KOPT-K1 (cell line): ENCODE data around the gene EXT2.

Source experiments
- H3K27ac ChIP-seq: fragments of 200-600 bp; sonication (generic); 2 replicates; pipeline ENCODE4 v1.5.1; 2016; ENCODE audit warnings: antibody characterized with exemption, mild to moderate bottlenecking, low read depth, low read length; ENCODE audit not compliant: poor library complexity, severe bottlenecking
- H3K36me3 ChIP-seq: fragments of 200-600 bp; sonication (generic); 2 replicates; pipeline ENCODE4 v1.5.1; 2017; ENCODE audit warnings: antibody characterized with exemption, mild to moderate bottlenecking, low read length, moderate library complexity; ENCODE audit not compliant: insufficient read depth
- H3K9me3 ChIP-seq: fragments of 200-600 bp; sonication (generic); 2 replicates; pipeline ENCODE4 v1.5.1; 2017; ENCODE audit warnings: antibody characterized with exemption, low read length, mild to moderate bottlenecking; ENCODE audit not compliant: insufficient read depth, poor library complexity, severe bottlenecking

EXT2 gene

GRCh38 chr11:44095506-44096359 is at the start of gene EXT2:
EXT2 (plus strand) TSS chr11:44095678; CDS start chr11:44107713, 12,035 bp downstream.
- Histone ChIP-seq H3K36me3 (no peaks in the 10 kb centered on the region), H3K9me3 (no peaks in the 10 kb centered on the region), H3K27ac (peak within 1 kb of the TSS; percentile 49)

GRCh38 chr11:44046182-44046581 is 49.3 kb upstream of the EXT2 start:
- Histone ChIP-seq H3K36me3 (no peaks in the 10 kb centered on the region), H3K9me3 (peaks cover 4% of the 10 kb centered on the region), H3K27ac (no peak overlapping the region)

GRCh38 chr11:44047298-44047697 is 48.2 kb upstream of the EXT2 start:
- H3K27ac ChIP-seq = no peak overlapping the region
- no peaks in the 10 kb centered on the region for H3K36me3 ChIP-seq
- no peaks in the 10 kb centered on the region for H3K9me3 ChIP-seq

GRCh38 chr11:44047931-44048431 is 47.5 kb upstream of the EXT2 start, which contains the start of gene ACCSL:
ACCSL (plus strand) TSS chr11:44047981; CDS start chr11:44048037, 56 bp downstream.
- Histone ChIP-seq H3K9me3 (no peaks in the 10 kb centered on the region), H3K36me3 (no peaks in the 10 kb centered on the region), H3K27ac (no peak within 1 kb of the TSS)

GRCh38 chr11:44049832-44050231 is 45.6 kb upstream of the EXT2 start:
- Histone ChIP-seq H3K9me3 (no peaks in the 10 kb centered on the region), H3K27ac (no peak overlapping the region), H3K36me3 (no peaks in the 10 kb centered on the region)

GRCh38 chr11:44051171-44051570 is 44.3 kb upstream of the EXT2 start:
- Histone ChIP-seq H3K9me3 (no peaks in the 10 kb centered on the region), H3K27ac (no peak overlapping the region), H3K36me3 (no peaks in the 10 kb centered on the region)

GRCh38 chr11:44057340-44057739 is 38.1 kb upstream of the EXT2 start:
- no peaks in the 10 kb centered on the region for H3K9me3 ChIP-seq
- no peak overlapping the region for H3K27ac ChIP-seq
- no peaks in the 10 kb centered on the region for H3K36me3 ChIP-seq

GRCh38 chr11:44058275-44058674 is 37.2 kb upstream of the EXT2 start:
- Histone ChIP-seq H3K9me3 (no peaks in the 10 kb centered on the region), H3K27ac (no peak overlapping the region), H3K36me3 (no peaks in the 10 kb centered on the region)

GRCh38 chr11:44065161-44065661 is 30.3 kb upstream of the EXT2 start:
- H3K27ac ChIP-seq = no peak overlapping the region

GRCh38 chr11:44065841-44066731 is 29.4 kb upstream of the EXT2 start, which contains the start of gene ACCS:
ACCS (plus strand) TSS chr11:44066270; CDS start chr11:44067628, 1,358 bp downstream.
- Histone ChIP-seq H3K36me3 (no peaks in the 10 kb centered on the region), H3K9me3 (no peaks in the 10 kb centered on the region), H3K27ac (no peak within 1 kb of the TSS)

More at GRCh38 chr11:44065161-44065661, 30.3 kb upstream of the EXT2 start:
- Histone ChIP-seq H3K36me3 (no peaks in the 10 kb centered on the region), H3K9me3 (no peaks in the 10 kb centered on the region)

- Histone ChIP-seq H3K36me3 (no peaks in the 10 kb centered on the region), H3K27ac (no peak overlapping the region), H3K9me3 (no peaks in the 10 kb centered on the region)
Observed at GRCh38 chr11:44066732-44067141, 28.7 kb upstream of the EXT2 start.

GRCh38 chr11:44067266-44067665 is 28.2 kb upstream of the EXT2 start:
- no peak overlapping the region for H3K27ac ChIP-seq
- no peaks in the 10 kb centered on the region for H3K36me3 ChIP-seq
- H3K9me3 ChIP-seq = no peaks in the 10 kb centered on the region

- Histone ChIP-seq H3K27ac (no peak overlapping the region), H3K36me3 (no peaks in the 10 kb centered on the region), H3K9me3 (no peaks in the 10 kb centered on the region)
Observed at GRCh38 chr11:44068180-44068579, 27.3 kb upstream of the EXT2 start.

GRCh38 chr11:44071157-44071556 is 24.3 kb upstream of the EXT2 start:
- Histone ChIP-seq H3K36me3 (no peaks in the 10 kb centered on the region), H3K27ac (no peak overlapping the region), H3K9me3 (no peaks in the 10 kb centered on the region)
